ENCODE results near the gene RBP5. TPM values are rescaled to one million over a fixed set of nuclear protein-coding genes. Genes with fewer than 3 reads are reported as not detected.

The RBP5 gene
- total and polyA plus RNA-seq, 8 donors: 0.73 to 7.8 (median 2.4) TPM

DNA sequence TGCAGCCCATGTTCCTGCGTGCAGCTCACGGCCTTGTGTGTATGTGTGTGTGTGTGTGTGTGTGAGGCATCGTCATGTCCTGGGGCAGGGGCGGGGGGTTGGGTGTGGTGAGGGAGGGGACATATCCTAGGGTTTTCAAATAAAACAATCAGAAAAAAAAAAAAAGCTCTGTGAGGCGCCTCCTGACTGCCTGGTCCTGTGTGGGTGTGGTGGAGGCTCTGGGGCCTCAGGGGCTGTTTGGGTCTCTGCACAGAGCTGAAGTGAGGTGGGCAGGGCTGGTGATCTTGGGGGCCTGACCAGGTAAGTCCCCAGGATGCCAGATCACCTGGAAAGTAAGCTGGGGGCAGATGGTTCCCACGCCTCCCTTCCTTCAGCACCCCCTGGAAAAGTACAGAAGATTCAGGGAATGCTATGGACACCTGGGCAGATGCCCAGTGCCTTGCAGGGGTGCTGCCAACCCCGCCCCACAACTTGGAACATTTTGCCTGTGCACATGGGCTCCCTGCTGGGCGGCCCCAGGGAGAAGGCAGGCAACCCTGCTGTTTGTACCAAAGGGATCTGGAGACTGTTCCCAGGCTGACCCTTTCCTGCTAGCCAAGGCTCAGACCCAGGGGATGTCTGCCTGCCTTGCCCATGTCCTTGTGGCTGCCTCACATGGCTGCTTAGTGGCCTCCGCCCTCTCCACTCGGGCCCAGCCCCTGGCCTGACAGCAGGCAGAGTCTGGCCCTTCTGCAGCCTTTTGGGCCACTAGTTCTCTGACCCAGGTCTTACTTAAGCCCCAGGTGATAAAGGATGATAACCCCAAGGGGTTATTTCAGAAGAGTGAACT, 30.3 kb upstream of the RBP5 start:
- ATAC-seq (no peak), FAIRE-seq (no peak), DNase-seq (no peak)
- TF ChIP-seq, protein P1, sequence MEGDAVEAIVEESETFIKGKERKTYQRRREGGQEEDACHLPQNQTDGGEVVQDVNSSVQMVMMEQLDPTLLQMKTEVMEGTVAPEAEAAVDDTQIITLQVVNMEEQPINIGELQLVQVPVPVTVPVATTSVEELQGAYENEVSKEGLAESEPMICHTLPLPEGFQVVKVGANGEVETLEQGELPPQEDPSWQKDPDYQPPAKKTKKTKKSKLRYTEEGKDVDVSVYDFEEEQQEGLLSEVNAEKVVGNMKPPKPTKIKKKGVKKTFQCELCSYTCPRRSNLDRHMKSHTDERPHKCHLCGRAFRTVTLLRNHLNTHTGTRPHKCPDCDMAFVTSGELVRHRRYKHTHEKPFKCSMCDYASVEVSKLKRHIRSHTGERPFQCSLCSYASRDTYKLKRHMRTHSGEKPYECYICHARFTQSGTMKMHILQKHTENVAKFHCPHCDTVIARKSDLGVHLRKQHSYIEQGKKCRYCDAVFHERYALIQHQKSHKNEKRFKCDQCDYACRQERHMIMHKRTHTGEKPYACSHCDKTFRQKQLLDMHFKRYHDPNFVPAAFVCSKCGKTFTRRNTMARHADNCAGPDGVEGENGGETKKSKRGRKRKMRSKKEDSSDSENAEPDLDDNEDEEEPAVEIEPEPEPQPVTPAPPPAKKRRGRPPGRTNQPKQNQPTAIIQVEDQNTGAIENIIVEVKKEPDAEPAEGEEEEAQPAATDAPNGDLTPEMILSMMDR (IDR thresholded peaks at IDR 0.05): no peak
- no peak overlapping the region for H3K27ac ChIP-seq
- H3K4me3 ChIP-seq: no peak overlapping the region
- H3K4me1 ChIP-seq: no peaks in the 10 kb centered on the region
- H3K27me3 ChIP-seq: no peaks in the 10 kb centered on the region
- peaks cover 0 to 5% (median 0%) of the 10 kb centered on the region in 3 donors for H3K36me3 ChIP-seq
- intact Hi-C loops (cut with DNase I): no loop called here
- H3K9me3 ChIP-seq: no peaks in the 10 kb centered on the region
- 75 to 76% methylated on average over 10 of the region's 10 CpGs for WGBS, 2 donors

DNA sequence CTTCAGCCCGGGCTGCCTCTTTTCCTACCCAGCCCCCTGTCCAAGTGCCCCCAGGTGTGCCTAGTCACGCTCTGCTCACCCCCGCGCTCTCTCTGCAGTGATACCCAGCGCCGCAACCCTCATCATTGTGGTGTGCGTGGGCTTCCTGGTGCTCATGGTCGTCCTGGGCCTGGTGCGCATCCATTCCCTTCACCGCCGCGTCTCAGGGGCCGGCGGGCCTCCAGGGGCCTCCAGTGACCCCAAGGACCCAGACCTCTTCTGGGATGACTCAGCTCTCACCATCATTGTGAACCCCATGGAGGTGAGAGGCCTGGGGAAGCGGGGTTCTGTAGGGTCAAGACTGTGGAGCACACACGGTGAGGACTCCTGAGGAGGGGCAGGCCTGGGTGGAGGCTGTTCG, 28.7 kb upstream of the RBP5 start:
- DNase-seq (no peak), ATAC-seq (no peak), FAIRE-seq (no peak)
- H3K27ac ChIP-seq: no peak overlapping the region
- no peak overlapping the region for H3K4me3 ChIP-seq
- peaks cover 0 to 5% (median 0%) of the 10 kb centered on the region in 3 donors for H3K36me3 ChIP-seq
- 89 to 91% methylated on average over 17 of the region's 17 CpGs for WGBS, 2 donors
- TF ChIP-seq, protein P1 (IDR thresholded peaks at IDR 0.05): no peak
- no peaks in the 10 kb centered on the region for H3K27me3 ChIP-seq
- H3K9me3 ChIP-seq: no peaks in the 10 kb centered on the region
- no peaks in the 10 kb centered on the region for H3K4me1 ChIP-seq
- intact Hi-C loops (cut with DNase I): no loop called here

DNA sequence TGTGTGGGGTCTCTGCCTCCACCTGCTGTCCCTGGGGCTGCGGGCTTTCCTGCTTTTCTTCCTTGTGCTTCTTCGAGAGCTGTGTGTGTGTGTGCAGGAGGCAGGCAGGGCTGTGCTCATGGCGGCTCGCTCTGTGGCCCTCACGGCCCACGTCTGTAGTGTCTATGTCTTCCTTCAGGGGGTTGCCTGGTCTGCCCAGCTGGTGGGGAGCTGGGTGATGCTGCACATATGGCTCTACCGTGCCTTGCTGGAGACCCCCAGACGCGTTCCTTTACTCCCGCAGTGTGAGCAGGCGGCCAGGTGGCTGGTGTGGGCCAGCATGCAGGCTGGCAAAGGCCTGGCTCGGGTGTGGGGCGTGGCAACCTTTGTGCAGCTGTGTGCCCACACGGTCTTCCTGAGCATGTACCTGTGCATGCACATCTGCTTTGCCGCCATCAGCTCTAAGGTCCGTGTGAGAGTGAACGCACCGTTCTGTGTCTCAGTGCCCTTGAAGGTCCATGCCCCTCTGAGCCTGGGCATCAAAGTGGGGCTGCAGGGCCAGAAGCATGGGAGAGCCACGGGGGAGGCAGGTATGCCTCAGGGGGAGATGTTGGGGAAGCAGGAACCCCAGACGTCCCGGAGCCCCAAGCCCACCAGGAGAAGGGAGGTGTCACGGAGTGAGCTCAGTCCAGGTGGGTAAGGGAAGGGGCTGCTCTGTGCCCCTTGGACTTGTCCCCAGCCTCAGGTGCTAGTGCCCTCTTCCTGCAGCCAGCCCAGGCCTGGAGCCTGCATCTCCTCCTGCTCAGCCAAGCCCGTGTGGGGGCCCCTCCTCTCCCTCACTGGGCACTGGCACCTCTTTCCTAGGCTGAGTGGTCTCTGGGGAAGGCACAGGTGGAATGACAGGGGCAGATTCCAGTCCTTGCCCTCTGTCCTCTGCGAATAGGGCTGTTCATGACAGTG, 27.8 kb upstream of the RBP5 start:
- no peak overlapping the region for H3K27ac ChIP-seq
- FAIRE-seq: no peak

DNA sequence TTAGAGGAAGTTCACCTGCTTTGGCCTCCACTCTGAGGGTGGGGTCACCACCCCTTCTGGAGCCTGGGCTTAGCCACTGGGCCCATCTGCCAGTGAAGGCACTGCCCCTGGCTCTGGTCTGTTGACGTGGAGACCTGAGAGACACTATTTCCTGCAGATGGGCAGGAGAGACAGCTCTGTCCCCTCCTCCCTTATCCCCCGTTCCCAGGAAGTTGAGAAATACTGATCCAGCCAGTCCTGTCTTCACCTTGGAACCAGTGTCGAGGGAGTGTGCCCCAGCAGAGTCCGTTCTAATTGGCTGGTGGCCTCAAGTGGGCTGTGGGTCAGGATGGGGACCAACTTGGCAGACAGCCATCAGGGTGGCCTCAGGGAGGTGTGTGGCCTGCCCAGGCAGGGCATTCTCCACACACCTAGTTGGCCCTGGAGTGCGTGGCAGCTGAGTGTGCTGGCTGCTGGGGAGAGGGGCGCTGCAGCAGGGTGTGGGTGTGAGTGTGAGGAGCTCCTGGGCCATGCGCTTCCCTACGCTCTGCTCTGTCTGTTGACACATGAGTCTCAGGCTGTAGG, 26.9 kb upstream of the RBP5 start:
- H3K4me3 ChIP-seq: no peak overlapping the region
- intact Hi-C loops (cut with DNase I): no loop called here
- peak in 1 of 6 donors; percentile 43 for DNase-seq

More for the DNA sequence above, 27.8 kb upstream of the RBP5 start:
- Histone ChIP-seq H3K4me3 (no peak overlapping the region), H3K27me3 (no peaks in the 10 kb centered on the region), H3K9me3 (no peaks in the 10 kb centered on the region), H3K4me1 (no peaks in the 10 kb centered on the region), H3K36me3 (peaks cover 0 to 5% (median 0%) of the 10 kb centered on the region in 3 donors)
- DNase-seq (peak in 1 of 6 donors; percentile 64), ATAC-seq (no peak)
- WGBS, 2 donors: 83 to 84% methylated on average over 22 to 24 of the region's 24 CpGs
- TF ChIP-seq, protein P1 (IDR thresholded peaks at IDR 0.05): no peak
- intact Hi-C loops (cut with DNase I): no loop called here

More for the DNA sequence above, 26.9 kb upstream of the RBP5 start:
- no peaks in the 10 kb centered on the region for H3K9me3 ChIP-seq
- WGBS, 2 donors: 79 to 82% methylated on average over 8 of the region's 8 CpGs
- TF ChIP-seq, protein P1 (IDR thresholded peaks at IDR 0.05): no peak
- H3K27me3 ChIP-seq: no peaks in the 10 kb centered on the region
- FAIRE-seq (no peak), ATAC-seq (peak in 3 of 4 donors; percentile 57 to 76 (median 60))
- H3K36me3 ChIP-seq: peaks cover 0 to 11% (median 0%) of the 10 kb centered on the region in 3 donors
- no peaks in the 10 kb centered on the region for H3K4me1 ChIP-seq
- peak overlapping the region in 1 of 4 donors; percentile 6 for H3K27ac ChIP-seq

Data from pancreas (tissue), 10 donors.